ENCODE measurements around the gene ADGRV1.

- TF ChIP-seq EZH2 (IDR thresholded peaks at IDR 0.05; ENCODE audit: borderline replicate concordance, insufficient read depth, low read length, poor library complexity, severe bottlenecking) (no peak), POLR2AphosphoS5 (IDR thresholded peaks at IDR 0.05) (no peak), EP300 (conservative IDR thresholded peaks at IDR 0.05; ENCODE audit: poor library complexity, severe bottlenecking) (no peak), MXI1 (conservative IDR thresholded peaks at IDR 0.05; ENCODE audit: poor library complexity, severe bottlenecking) (no peak), TAF1 (IDR thresholded peaks at IDR 0.05; ENCODE audit: low read depth) (no peak), SMC3 (conservative IDR thresholded peaks at IDR 0.05; ENCODE audit: poor library complexity) (no peak)
- TF ChIP-seq, protein P1, sequence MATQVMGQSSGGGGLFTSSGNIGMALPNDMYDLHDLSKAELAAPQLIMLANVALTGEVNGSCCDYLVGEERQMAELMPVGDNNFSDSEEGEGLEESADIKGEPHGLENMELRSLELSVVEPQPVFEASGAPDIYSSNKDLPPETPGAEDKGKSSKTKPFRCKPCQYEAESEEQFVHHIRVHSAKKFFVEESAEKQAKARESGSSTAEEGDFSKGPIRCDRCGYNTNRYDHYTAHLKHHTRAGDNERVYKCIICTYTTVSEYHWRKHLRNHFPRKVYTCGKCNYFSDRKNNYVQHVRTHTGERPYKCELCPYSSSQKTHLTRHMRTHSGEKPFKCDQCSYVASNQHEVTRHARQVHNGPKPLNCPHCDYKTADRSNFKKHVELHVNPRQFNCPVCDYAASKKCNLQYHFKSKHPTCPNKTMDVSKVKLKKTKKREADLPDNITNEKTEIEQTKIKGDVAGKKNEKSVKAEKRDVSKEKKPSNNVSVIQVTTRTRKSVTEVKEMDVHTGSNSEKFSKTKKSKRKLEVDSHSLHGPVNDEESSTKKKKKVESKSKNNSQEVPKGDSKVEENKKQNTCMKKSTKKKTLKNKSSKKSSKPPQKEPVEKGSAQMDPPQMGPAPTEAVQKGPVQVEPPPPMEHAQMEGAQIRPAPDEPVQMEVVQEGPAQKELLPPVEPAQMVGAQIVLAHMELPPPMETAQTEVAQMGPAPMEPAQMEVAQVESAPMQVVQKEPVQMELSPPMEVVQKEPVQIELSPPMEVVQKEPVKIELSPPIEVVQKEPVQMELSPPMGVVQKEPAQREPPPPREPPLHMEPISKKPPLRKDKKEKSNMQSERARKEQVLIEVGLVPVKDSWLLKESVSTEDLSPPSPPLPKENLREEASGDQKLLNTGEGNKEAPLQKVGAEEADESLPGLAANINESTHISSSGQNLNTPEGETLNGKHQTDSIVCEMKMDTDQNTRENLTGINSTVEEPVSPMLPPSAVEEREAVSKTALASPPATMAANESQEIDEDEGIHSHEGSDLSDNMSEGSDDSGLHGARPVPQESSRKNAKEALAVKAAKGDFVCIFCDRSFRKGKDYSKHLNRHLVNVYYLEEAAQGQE (IDR thresholded peaks at IDR 0.05; ENCODE audit: borderline replicate concordance): no peak
- TF ChIP-seq, protein P2, sequence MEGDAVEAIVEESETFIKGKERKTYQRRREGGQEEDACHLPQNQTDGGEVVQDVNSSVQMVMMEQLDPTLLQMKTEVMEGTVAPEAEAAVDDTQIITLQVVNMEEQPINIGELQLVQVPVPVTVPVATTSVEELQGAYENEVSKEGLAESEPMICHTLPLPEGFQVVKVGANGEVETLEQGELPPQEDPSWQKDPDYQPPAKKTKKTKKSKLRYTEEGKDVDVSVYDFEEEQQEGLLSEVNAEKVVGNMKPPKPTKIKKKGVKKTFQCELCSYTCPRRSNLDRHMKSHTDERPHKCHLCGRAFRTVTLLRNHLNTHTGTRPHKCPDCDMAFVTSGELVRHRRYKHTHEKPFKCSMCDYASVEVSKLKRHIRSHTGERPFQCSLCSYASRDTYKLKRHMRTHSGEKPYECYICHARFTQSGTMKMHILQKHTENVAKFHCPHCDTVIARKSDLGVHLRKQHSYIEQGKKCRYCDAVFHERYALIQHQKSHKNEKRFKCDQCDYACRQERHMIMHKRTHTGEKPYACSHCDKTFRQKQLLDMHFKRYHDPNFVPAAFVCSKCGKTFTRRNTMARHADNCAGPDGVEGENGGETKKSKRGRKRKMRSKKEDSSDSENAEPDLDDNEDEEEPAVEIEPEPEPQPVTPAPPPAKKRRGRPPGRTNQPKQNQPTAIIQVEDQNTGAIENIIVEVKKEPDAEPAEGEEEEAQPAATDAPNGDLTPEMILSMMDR (IDR thresholded peaks at IDR 0.05; ENCODE audit: poor library complexity, severe bottlenecking): no peak
Measured at GRCh38 chr5:91026466-91026865, 467.9 kb downstream of the ADGRV1 start.

Data from neural cell (in vitro differentiated cells).